Spinal cord (tissue), 10 donors: Measurements from ENCODE around the gene NTM. TPM values are rescaled to one million over a fixed set of nuclear protein-coding genes. Genes with fewer than 3 reads are reported as not detected.
A peak's percentile ranks its signal among the peaks of the same experiment; 100 is the strongest.

Experiments used
- DNase-seq, 6 donors: peaks; one replicate each; pipeline versions ENCODE4 v3.0.0 to v3.0.0-alpha.2; 2013 to 2015; ENCODE audit warnings: low spot score in 6 of 6, low read depth in 4 of 6
- H3K27ac ChIP-seq: one replicate; pipeline ENCODE4 v1.5.1; 2013; ENCODE audit warnings: low read depth, low read length, control low read depth
- H3K27me3 ChIP-seq: one replicate; pipeline ENCODE4 v1.6.1; 2013; ENCODE audit warnings: low read length; ENCODE audit not compliant: control insufficient read depth, insufficient read depth
- H3K36me3 ChIP-seq: one replicate; pipeline ENCODE4 v1.6.1; 2013; ENCODE audit warnings: low read length; ENCODE audit not compliant: control insufficient read depth, insufficient read depth
- H3K4me1 ChIP-seq: one replicate; pipeline ENCODE4 v1.6.1; 2013; ENCODE audit warnings: low read length; ENCODE audit not compliant: control insufficient read depth, insufficient read depth
- H3K4me3 ChIP-seq: one replicate; pipeline ENCODE4 v1.5.1; 2013; ENCODE audit warnings: low read depth, low read length, control low read depth
- H3K9me3 ChIP-seq: one replicate; pipeline ENCODE4 v1.6.1; 2013; ENCODE audit warnings: low read length; ENCODE audit not compliant: control insufficient read depth, insufficient read depth
- WGBS: methylation state at CpG from one replicate; pipeline ENCODE4 v1.1.5; 2013; ENCODE audit warnings: missing lambda C conversion rate; ENCODE audit not compliant: insufficient coverage; 5-methylcytosine and 5-hydroxymethylcytosine counted together
- polyA plus RNA-seq, 2 donors: library from polyadenylated mRNA; unstranded; fragments of 120-200 nt; gene quantifications; one replicate each; pipeline ENCODE4 v1.2.1, GENCODE V29; 2013; ENCODE audit not compliant: insufficient read length in 2 of 2
- total RNA-seq, 2 donors: library from RNA; depleted of rRNA in 1 of 2; stranded (reverse); fragments of 120-200 nt in 1 of 2; fragments of >200 nt in 1 of 2; gene quantifications; one replicate each; pipeline versions ENCODE4 v1.2.3 to v1.2.4, GENCODE V29; 2013 to 2014
- donor health status: healthy.

The NTM gene
- total and polyA plus RNA-seq, 4 donors, result 69.3 to 181 (median 155) TPM

GRCh38 chr11:131498631-131499160 is 128.3 kb downstream of the NTM start:
- Histone ChIP-seq H3K4me1 (peaks cover 43% of the 10 kb centered on the region), H3K9me3 (no peaks in the 10 kb centered on the region), H3K27me3 (no peaks in the 10 kb centered on the region), H3K4me3 (no peak overlapping the region), H3K27ac (peak overlapping the region; percentile 40), H3K36me3 (no peaks in the 10 kb centered on the region)
- peak in 5 of 6 donors; percentile 50 to 91 (median 68) for DNase-seq
- WGBS, result 37% methylated on average over 7 of the region's 7 CpGs

DNA sequence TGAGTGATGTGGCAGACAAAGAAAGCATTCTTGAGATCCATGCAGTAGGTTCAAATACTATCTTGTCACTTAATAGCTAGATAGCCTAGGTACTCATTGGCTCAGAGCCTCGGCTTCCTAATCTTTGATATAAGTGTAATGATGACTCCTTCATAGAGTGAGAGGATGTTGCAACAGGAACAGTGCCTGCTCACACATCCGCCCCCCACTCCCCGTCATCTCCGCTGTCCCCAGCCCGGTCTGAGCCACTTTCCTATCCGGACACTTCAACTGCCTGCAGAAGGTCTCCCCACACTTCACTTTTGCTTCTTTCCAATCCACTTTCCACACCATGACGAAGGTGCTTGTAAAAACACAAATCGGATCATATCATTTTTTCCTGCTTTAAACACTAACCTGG is 128.8 kb downstream of the NTM start:
- Histone ChIP-seq H3K36me3 (no peaks in the 10 kb centered on the region), H3K4me3 (no peak overlapping the region), H3K4me1 (peaks cover 47% of the 10 kb centered on the region), H3K9me3 (no peaks in the 10 kb centered on the region), H3K27me3 (no peaks in the 10 kb centered on the region), H3K27ac (no peak overlapping the region)
- DNase-seq, result no peak
- WGBS, result 76% methylated on average over 7 of the region's 8 CpGs

DNA sequence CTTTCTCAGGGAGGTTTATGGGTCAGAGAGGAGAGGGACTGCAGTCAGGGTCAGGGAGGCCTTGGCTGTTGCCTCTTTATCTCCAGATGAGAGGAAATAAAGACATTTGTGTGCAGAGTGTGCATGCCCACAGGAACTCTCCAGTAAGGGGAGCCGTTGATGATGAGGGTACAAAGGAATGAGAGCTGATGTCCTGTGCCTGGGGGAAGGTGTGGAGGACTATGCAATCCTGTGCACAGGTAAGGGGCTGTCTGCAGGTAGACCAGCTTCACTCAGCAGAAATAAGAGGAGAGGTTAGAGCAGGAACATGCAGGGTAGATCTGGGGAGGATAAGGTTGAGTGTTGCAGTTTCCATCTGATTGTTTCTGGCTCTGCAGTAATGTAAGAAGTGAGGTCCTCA is 132.6 kb downstream of the NTM start:
- 58% methylated on average over 1 of the region's 1 CpG for WGBS
- Histone ChIP-seq H3K4me3 (no peak overlapping the region), H3K27me3 (no peaks in the 10 kb centered on the region), H3K9me3 (no peaks in the 10 kb centered on the region), H3K27ac (no peak overlapping the region), H3K36me3 (no peaks in the 10 kb centered on the region), H3K4me1 (peaks cover 33% of the 10 kb centered on the region)
- no peak for DNase-seq

DNA sequence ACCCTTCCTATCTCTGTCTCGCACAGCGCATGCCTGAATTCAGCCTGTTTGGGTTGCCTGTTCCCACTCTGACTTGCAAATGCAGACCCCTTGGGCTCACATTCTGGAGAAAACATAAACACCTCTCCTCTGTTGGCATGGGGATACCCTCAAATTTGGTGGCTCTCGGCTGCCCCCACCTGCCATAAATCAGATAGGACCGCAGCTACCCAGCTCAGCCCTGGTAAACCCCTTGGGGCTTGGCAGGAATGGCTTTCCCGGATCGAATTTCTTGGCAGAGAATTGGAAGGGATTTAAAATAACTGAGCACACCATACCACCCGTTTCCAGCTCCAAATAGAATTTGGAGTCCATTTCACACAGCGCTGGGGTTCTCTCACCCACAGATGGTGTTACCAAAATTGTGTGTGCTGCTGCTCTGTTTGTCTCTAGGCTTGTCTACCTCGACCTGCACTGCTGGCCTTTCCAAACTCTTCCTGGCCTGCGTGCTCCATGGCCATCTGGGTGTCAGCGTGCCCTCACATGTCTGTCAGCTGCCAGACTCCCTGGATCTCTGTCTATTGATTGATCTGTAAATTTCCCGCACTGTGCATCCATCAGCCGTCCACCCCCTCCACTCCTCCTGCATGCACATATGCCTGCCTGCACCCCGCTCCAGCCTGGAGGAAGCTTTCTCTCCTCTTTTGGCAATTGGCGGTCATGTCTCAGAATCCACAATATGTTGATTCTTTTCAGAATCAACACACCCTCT is 134.0 kb downstream of the NTM start:
- H3K4me1 ChIP-seq, result peaks cover 20% of the 10 kb centered on the region
- no peak overlapping the region for H3K4me3 ChIP-seq
- peak in 3 of 6 donors; percentile 52 to 95 (median 85) for DNase-seq
- H3K27me3 ChIP-seq, result no peaks in the 10 kb centered on the region
- no peaks in the 10 kb centered on the region for H3K9me3 ChIP-seq
- no peak overlapping the region for H3K27ac ChIP-seq
- WGBS, result 30% methylated on average over 10 of the region's 15 CpGs
- H3K36me3 ChIP-seq, result no peaks in the 10 kb centered on the region

DNA sequence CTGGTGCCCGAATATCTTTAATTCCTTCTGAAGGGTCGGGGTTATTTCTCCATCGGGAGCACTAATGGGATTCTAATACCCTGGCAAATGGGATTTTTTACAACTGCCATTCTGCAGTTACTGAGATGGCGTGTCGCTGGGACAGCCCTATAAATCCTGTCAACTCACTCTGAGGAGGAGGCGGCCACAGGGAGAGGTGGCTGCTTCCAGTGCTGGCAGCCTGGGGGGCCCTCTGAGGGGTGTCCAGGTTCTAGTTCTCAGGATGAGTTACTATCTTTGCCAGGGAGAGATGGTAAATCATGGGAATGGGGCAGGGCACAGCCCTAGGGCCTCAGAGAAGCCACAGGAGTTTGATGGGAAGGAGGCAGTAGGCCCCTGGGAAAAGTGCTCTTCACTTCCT is 135.9 kb downstream of the NTM start:
- 79% methylated on average over 3 of the region's 6 CpGs for WGBS
- Histone ChIP-seq H3K27ac (no peak overlapping the region), H3K4me3 (no peak overlapping the region), H3K36me3 (no peaks in the 10 kb centered on the region), H3K9me3 (no peaks in the 10 kb centered on the region), H3K4me1 (peaks cover 20% of the 10 kb centered on the region), H3K27me3 (no peaks in the 10 kb centered on the region)
- peak in 1 of 6 donors; percentile 87 for DNase-seq

DNA sequence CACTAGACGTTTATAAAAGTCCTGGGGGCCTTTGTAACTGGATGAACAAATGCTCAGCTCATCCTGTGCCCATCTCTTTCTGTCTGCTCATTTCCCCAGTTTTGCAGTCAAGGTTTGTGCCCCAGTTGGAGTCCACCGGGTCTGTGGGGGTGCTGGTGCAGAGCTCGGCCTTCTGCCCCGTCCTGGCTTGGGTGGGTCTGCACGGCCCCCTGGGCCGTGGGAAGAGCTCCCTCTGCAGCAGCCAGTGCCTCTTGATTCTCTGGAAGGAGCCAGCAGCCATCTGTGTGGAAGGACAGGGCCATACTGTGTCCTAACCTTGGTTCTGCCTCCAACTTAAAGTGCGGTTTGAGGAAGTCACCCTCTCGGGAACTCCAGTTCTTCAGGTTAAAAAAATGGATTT is 140.2 kb downstream of the NTM start:
- H3K4me1 ChIP-seq, result peaks cover 16% of the 10 kb centered on the region
- no peaks in the 10 kb centered on the region for H3K36me3 ChIP-seq
- H3K4me3 ChIP-seq, result no peak overlapping the region
- WGBS, result 88% methylated on average over 8 of the region's 8 CpGs
- no peak for DNase-seq
- H3K9me3 ChIP-seq, result no peaks in the 10 kb centered on the region
- H3K27me3 ChIP-seq, result no peaks in the 10 kb centered on the region
- no peak overlapping the region for H3K27ac ChIP-seq

DNA sequence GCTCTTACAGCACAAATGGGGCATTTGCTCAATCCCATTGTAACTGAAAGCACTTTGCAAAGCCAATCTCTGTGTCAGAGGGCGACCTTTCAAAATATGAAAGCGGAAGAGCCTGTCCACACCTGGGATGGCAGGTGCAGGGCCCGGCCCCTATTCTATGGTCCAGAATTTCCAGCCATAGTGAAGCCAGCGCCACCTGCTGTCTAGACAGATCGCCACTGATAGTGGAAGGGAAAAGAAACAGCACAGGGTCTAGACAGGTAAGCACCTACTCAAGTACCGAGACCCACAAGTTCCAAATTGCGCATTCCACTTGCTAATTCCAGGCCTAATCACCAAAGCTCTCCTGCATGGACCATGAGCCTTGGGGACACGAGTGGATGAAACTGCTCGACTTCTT is 141.4 kb downstream of the NTM start:
- H3K9me3 ChIP-seq, result no peaks in the 10 kb centered on the region
- peaks cover 11% of the 10 kb centered on the region for H3K4me1 ChIP-seq
- no peak overlapping the region for H3K4me3 ChIP-seq
- H3K27me3 ChIP-seq, result no peaks in the 10 kb centered on the region
- no peaks in the 10 kb centered on the region for H3K36me3 ChIP-seq
- WGBS, result 66% methylated on average over 9 of the region's 9 CpGs
- no peak overlapping the region for H3K27ac ChIP-seq
- peak in 1 of 6 donors; percentile 72 for DNase-seq

DNA sequence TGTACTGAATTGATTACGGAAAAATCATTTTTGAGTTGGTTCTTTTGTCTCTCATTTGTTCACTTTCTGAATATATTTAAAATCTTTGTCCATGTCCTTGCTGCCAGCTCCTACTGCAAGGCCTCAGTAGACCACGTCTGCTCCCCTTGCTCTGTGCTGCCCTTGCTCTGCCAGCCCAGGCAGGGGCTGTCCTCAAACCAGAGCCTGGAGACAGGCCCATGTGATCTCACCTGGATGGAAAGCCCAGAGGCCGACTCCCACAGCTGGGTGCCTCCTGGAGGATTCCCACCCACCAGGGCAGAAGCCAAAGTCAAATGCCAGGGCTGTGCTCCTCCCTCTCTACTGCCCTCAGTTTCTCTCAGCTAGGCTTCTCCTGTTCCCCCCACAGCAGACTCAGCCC is 141.8 kb downstream of the NTM start:
- DNase-seq, result no peak
- no peak overlapping the region for H3K27ac ChIP-seq
- no peaks in the 10 kb centered on the region for H3K36me3 ChIP-seq
- H3K4me1 ChIP-seq, result peaks cover 11% of the 10 kb centered on the region
- no peaks in the 10 kb centered on the region for H3K9me3 ChIP-seq
- H3K4me3 ChIP-seq, result no peak overlapping the region
- WGBS, result 84% methylated on average over 2 of the region's 3 CpGs
- no peaks in the 10 kb centered on the region for H3K27me3 ChIP-seq

GRCh38 chr11:131514062-131514461 is 143.6 kb downstream of the NTM start:
- H3K4me3 ChIP-seq, result no peak overlapping the region

GRCh38 chr11:131518305-131518838 is 148.0 kb downstream of the NTM start:
- Histone ChIP-seq H3K4me1 (no peaks in the 10 kb centered on the region), H3K27ac (peak overlapping the region; percentile 70), H3K27me3 (no peaks in the 10 kb centered on the region), H3K4me3 (no peak overlapping the region), H3K36me3 (no peaks in the 10 kb centered on the region), H3K9me3 (no peaks in the 10 kb centered on the region)
- WGBS, result no CpG with 5 or more reads among the region's 1 CpG
- peak in 2 of 6 donors; percentile 76 to 84 for DNase-seq

More at GRCh38 chr11:131514062-131514461, 143.6 kb downstream of the NTM start:
- H3K27ac ChIP-seq, result no peak overlapping the region
- H3K27me3 ChIP-seq, result no peaks in the 10 kb centered on the region
- H3K4me1 ChIP-seq, result peaks cover 11% of the 10 kb centered on the region
- no CpG with 5 or more reads among the region's 6 CpGs for WGBS
- no peaks in the 10 kb centered on the region for H3K9me3 ChIP-seq
- DNase-seq, result no peak
- no peaks in the 10 kb centered on the region for H3K36me3 ChIP-seq
